Upper lobe of right lung (tissue), 1 donor: Measurements from ENCODE around the gene PRDM16. TPM values are rescaled to one million over a fixed set of nuclear protein-coding genes. Genes with fewer than 3 reads are reported as not detected.

Experiments used
- ATAC-seq: fragments of 200-7000 bp; cut with Tn5 transposase; one replicate; pipeline ENCODE4 v1.9.1; 2020; ENCODE audit warnings: mild to moderate bottlenecking, moderate library complexity
- DNase-seq: peaks from one replicate; pipeline ENCODE4 v3.0.0-alpha.2; 2020
- H3K27ac ChIP-seq: fragments of 200-600 bp; one replicate; pipeline ENCODE4 v1.8.0; 2022
- H3K27me3 ChIP-seq: fragments of 200-600 bp; one replicate; pipeline ENCODE4 v1.8.0; 2022; ENCODE audit warnings: mild to moderate bottlenecking
- H3K36me3 ChIP-seq: fragments of 200-600 bp; one replicate; pipeline ENCODE4 v1.8.0; 2022
- H3K4me1 ChIP-seq: fragments of 200-600 bp; one replicate; pipeline ENCODE4 v1.8.0; 2022
- H3K4me3 ChIP-seq: fragments of 200-600 bp; one replicate; pipeline ENCODE4 v1.8.0; 2022; ENCODE audit warnings: mild to moderate bottlenecking
- H3K9me3 ChIP-seq: fragments of 200-600 bp; one replicate; pipeline ENCODE4 v1.8.0; 2022
- CTCF ChIP-seq: fragments of 200-600 bp; IDR thresholded peaks from one replicate; pipeline ENCODE4 v1.8.0; 2022; ENCODE audit warnings: antibody characterized with exemption
- intact Hi-C: fragments of 100-400 bp; cut with DNase I; formaldehyde crosslinking; loops from one replicate; pipeline ENCODE4 v1.11.0; 2022
- total RNA-seq: library from RNA; stranded (reverse); fragmentation: NEBNext Ultra II Directional; extraction: Animal tissue kit (Norgen Biotek cat#: 25700); gene quantifications from one replicate; pipeline ENCODE4 v1.2.1, GENCODE V29; 2021
- donor health status: DM: no; HTN: yes; CAD: no; lungs with severe emphysema.

Gene PRDM16
- total RNA-seq, 1 donor from 2014 or later, result 21.0 TPM

GRCh38 chr1:3241236-3241550 is 172.2 kb downstream of the PRDM16 start:
- no peak overlapping the region for H3K4me3 ChIP-seq
- no peaks in the 10 kb centered on the region for H3K36me3 ChIP-seq
- H3K27me3 ChIP-seq, result peaks cover under 1% of the 10 kb centered on the region
- DNase-seq (no peak), ATAC-seq (no peak)
- no peak for TF ChIP-seq CTCF
- H3K9me3 ChIP-seq, result no peaks in the 10 kb centered on the region
- peak overlapping the region; percentile 17 for H3K27ac ChIP-seq
- intact Hi-C loops, result no loop called here
- H3K4me1 ChIP-seq, result peaks cover 22% of the 10 kb centered on the region

DNA sequence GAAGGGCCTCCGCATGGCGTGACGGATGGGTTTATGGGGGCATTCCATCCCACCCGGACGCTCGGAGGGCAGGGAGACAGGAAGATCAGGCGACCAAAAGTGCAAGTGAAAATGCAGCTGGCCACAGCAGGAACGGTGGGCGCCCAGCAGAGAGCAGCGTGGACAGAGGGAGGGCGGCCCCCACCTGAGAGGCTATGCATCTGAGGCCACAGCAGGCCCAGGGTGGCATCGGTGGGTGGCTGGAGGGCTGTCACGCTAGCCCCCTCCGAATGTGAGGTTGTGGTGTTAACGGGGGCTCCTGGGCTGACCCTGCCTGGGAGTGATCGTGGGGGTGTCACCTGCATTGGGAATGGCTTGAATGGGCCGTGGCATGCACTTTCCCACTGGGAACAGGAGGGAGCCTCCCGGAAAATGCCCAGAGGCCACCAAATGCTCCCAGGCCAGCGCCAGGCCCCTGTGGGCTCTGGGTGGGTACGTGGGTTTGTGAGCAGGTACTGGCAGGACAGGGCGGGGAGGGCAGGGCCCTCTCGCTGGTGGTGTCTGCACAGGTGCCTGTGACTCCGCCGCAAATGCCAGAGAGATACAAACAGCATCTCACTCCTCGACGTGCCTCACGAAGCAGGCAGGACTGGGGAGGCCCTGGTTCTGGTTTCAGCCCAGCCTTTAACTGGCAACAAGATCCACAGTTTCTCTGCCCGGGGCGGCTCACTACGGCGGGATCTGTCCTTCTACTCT is 172.8 kb downstream of the PRDM16 start:
- H3K36me3 ChIP-seq, result no peaks in the 10 kb centered on the region
- ATAC-seq (no peak), DNase-seq (no peak)
- peaks cover 22% of the 10 kb centered on the region for H3K4me1 ChIP-seq
- no peaks in the 10 kb centered on the region for H3K9me3 ChIP-seq
- intact Hi-C loops, result no loop called here
- no peak overlapping the region for H3K27ac ChIP-seq
- H3K4me3 ChIP-seq, result no peak overlapping the region
- no peak for TF ChIP-seq CTCF
- peaks cover 6% of the 10 kb centered on the region for H3K27me3 ChIP-seq

GRCh38 chr1:3242408-3243260 is 173.6 kb downstream of the PRDM16 start:
- no peak for DNase-seq
- Histone ChIP-seq H3K27me3 (peaks cover 12% of the 10 kb centered on the region), H3K9me3 (no peaks in the 10 kb centered on the region), H3K4me3 (no peak overlapping the region), H3K4me1 (peaks cover 22% of the 10 kb centered on the region), H3K27ac (no peak overlapping the region), H3K36me3 (no peaks in the 10 kb centered on the region)
- intact Hi-C loops, result no loop called here
- ATAC-seq, result no peak
- no peak for TF ChIP-seq CTCF

- H3K27me3 ChIP-seq, result peaks cover 12% of the 10 kb centered on the region
- no peak for ATAC-seq
- DNase-seq, result no peak
- H3K4me1 ChIP-seq, result peaks cover 16% of the 10 kb centered on the region
- no peak overlapping the region for H3K27ac ChIP-seq
- no peaks in the 10 kb centered on the region for H3K36me3 ChIP-seq
- H3K9me3 ChIP-seq, result no peaks in the 10 kb centered on the region
- intact Hi-C loops, result no loop called here
- no peak for TF ChIP-seq CTCF
- no peak overlapping the region for H3K4me3 ChIP-seq
Measured at GRCh38 chr1:3243304-3243703, 174.3 kb downstream of the PRDM16 start.

DNA sequence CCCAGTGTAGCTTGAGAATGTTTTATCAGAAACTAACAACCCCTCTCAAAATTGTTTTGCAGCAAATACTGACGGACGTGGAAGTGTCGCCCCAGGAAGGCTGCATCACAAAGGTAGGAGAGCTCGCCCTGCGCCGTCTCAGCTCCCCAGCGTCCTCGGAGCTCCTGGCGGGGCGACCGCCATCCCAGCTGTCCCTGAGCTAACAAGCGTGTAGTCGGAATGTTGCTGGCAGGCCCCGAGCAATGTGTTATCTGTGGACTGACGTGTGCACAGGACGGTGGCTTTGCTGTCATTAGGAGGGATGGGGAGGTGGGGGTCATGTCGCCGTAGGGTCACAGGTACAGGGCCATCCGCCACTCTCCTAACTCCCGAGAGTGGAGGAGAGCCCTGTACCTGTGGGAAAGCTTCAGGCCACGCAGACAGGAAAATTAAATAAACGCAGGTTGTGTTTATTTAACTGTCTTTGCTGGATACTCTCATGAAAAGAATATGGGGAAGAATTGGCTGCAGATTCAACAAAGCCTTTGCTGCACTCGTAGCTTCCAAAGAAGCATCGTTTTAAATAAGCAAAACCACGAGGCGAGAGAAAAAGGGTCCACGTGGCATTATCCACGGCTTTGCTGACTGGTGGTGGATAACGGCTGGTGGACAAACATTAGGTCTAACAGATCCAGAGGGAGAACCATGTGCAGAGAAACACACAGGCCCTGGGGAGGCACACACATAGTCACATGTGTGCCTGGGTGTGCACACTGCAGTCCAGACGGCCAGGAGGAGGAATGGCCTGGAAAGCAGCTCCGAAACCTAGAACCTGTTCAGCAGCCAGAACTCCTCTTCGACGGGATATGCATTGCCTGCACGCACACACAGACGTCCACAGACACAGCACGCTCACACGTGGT is 175.3 kb downstream of the PRDM16 start:
- ATAC-seq (no peak), DNase-seq (no peak)
- no peaks in the 10 kb centered on the region for H3K9me3 ChIP-seq
- no peaks in the 10 kb centered on the region for H3K36me3 ChIP-seq
- H3K27ac ChIP-seq, result no peak overlapping the region
- no peak for TF ChIP-seq CTCF
- H3K4me3 ChIP-seq, result no peak overlapping the region
- peaks cover 13% of the 10 kb centered on the region for H3K4me1 ChIP-seq
- intact Hi-C loops, result no loop called here
- H3K27me3 ChIP-seq, result peaks cover 20% of the 10 kb centered on the region
